Endothelial cell of coronary artery (primary cell): ENCODE measurements around the gene CLBA1. TPM values are rescaled to one million over a fixed set of nuclear protein-coding genes. Genes with fewer than 3 reads are reported as not detected.

Experiments
- total RNA-seq: library from RNA; depleted of rRNA; stranded (reverse); fragments of >200 nt; gene quantifications from 2 replicates; pipeline ENCODE4 v1.2.3, GENCODE V29; 2014

Gene CLBA1
- 5.2 and 6.8 TPM in 2 replicates for total RNA-seq

DNA sequence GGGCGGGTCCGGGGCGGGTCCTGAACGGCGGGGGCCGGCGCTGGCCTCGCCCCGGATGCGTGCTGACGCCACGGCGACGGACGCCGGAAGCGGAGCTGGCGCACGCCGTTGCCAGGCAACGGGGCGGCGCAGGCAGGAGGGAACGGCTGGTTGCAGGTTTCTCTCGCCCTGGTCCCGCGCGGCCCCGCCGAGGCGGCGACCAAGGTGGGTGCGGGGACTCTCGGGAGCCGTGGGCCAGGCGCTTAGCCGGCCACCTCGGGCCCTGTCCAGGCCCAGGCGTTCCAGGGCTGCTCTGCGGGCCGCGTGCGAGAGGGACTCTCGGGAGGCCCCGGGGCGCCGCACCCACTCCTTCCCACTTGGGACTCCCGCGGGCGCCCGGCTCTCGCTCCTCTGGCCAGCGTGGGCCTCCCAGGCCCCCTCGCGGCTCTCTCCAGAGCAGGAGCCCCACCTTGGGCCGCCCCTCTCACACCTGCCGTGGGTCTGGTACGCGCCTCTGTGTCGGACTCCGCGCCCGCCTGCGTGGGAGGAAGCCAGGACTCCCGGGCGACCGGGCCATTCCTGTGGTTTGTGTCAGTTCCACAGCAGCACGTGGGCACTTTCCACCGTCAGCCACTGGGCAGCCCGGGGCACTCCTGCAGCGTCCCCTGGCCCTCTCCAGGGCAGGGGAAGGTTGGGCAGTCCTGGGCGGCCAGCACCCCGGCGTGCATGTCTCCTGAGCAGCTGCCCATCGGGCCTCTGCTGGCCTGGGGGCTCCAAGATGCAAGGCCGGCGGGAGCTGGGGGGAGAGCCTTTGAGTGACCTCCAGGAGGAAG lies at the start of gene CLBA1:
TSS of gene CLBA1 (plus strand) at position 114 of the 812 bp plus-strand sequence. CDS start at position 758, 644 bp downstream.

DNA sequence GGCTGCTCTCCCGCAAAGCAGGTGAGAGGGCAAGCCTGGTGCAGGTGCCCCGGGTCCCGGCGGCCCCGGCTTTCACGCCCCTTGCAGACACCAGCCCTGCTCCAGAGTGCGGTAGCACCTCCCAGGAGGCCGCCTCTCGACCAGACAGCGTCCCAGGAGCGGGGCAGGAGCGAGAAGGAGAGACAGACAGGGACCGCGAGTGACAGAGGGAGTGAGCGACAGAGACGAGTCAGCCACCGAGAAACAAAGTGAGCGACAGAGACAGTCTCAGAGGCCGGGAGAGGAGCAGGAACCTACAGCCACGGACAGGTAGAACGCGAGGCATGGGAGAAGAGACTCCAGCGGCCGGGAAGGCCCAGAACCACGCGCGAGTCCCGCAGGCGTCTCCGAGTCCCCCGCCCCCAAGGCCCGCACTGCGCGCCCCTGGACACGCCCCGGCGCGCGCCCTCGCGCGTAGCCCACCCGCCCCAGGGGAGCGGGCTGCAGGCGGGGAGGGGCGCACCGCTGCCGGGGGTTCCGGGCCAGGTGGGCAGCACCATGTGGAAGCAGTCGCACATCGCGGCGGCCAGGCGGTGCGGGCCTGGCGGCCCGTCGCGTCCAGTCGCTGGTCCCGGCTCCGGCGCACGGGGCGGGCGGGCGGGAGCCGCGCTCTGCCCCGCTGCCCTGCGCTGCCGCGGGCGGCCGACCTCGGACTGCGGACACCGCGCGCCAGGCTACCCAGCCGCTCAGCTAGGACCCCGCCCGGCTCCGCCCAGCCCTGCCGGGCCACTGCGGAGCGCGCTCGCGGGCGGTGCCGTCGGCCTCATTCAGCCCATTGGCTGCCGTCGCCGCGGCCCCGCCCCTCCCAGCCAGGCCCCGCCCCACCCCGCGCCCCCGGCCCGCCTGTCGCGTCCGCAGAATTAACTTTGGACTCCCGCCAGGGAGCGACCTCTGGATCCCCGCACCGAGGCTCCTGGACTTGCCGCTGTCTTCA lies 7.6 kb upstream of the CLBA1 start, which contains the start of gene AHNAK2:
TSS of gene AHNAK2 (minus strand) at position 694 of the 973 bp plus-strand sequence. CDS start at position 557, 137 bp downstream.

DNA sequence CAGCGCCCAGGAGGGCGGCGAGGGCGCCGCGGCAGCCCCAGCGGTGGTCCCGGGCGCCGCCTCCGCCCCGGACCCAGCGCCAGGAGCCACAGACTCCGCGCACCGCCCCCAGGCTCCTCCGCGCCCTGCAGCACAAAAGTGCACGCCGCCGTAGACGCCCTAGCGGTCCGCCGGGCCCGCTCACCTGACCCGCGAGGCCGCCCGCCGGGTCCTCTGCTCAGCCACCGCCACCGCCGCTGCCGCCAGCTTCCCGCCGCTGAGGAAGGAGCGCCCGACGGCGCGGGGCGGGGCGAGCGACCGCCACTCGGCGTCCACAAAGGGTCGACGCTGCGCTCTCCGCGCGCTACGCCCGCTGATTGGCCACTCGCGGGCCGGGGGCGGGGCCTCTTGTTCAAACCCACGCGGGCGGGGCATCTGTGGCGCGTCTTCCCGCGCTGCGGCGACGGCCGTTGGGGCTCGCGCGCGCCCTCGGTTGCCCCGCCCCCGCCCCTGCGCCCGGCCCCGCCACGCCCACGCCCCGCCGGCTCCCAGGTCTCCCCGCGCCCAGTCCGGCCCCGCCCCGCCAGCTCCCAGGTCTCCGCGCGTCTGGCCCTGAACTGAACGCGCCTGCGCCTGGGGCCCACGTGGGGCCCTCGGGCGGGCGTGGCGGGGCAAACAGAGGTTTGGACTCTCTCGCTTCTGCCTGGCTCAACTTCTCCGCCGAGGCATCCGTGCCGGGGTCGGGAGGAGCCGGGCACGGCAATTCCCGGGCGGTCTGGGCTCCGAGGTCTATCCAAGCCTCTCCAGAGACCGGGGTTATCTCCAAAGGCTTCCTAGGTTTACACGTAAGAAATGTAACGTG lies 35.4 kb downstream of the CLBA1 start, which contains the start of gene CDCA4:
TSS of gene CDCA4 (minus strand) at position 269 of the 841 bp plus-strand sequence. CDS start 9,154 bp downstream, outside the sequence.

Other genes starting within 250 kb of the CLBA1 start
- 99.4 and 118 TPM in 2 replicates for gene SIVA1, start 232.6 kb upstream of the CLBA1 start, total RNA-seq
- gene AKT1, start 190.0 kb upstream of the CLBA1 start, total RNA-seq = 191 and 220 TPM in 2 replicates
- gene ZBTB42, start 184.7 kb upstream of the CLBA1 start, total RNA-seq = 3.5 and 4.7 TPM in 2 replicates
- 13.8 and 17.7 TPM in 2 replicates for gene CEP170B, start 120.5 kb upstream of the CLBA1 start, total RNA-seq
- under 0.01 TPM in 2 replicates for gene PLD4, start 60.9 kb upstream of the CLBA1 start, total RNA-seq
- 66.2 and 78.0 TPM in 2 replicates for gene AHNAK2, start 7.4 kb upstream of the CLBA1 start, total RNA-seq
- 29.9 and 38.1 TPM in 2 replicates for gene CDCA4, start 35.3 kb downstream of the CLBA1 start, total RNA-seq
- gene GPR132, start 79.6 kb downstream of the CLBA1 start, total RNA-seq = 0.18 TPM in 1 of 2 replicates, not detected in the other
- 96.3 and 97.8 TPM in 2 replicates for gene JAG2, start 183.0 kb downstream of the CLBA1 start, total RNA-seq
- 28.7 and 47.4 TPM in 2 replicates for gene NUDT14, start 195.5 kb downstream of the CLBA1 start, total RNA-seq